Stimulated activated CD4-positive, alpha-beta T cell treated with anti-CD3 and anti-CD28 coated beads, Interleukin-12 subunit alpha, Interleukin-12 subunit beta, amount 100 ng/mL, for 48 hours (primary cell): Measurements from ENCODE around the gene SLC13A4.
"Not testable (repeated sequence)": the region's sequence is repeated elsewhere in the genome, so short reads cannot be mapped to it uniquely, and the experiment has no call there.

Source experiments
- DNase-seq, 3 donors: peaks; one replicate each; pipeline ENCODE4 v3.0.0-alpha.2; 2020; ENCODE audit warnings: low read depth in 2 of 3, low spot score in 1 of 3

Gene SLC13A4

DNA sequence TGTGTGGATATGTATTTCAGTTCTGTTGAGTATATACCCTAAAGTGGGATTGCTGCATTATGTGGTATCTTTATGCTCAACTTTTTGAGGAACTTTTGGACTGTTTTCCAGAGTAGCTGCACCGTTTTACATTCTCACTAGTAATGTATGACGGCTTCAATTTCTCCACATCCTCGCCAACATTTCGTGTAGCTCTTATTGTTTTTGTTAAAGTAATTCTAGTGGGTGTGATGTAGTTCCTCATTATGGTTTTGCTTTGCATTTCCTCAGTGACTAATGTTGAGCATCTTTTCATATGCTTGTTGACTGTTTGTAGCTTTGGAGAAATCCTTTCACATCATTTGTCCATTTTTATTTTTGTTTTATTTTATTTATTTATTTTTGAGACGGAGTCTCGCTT, 61.1 kb downstream of the SLC13A4 start:
- DNase-seq = no peak

DNA sequence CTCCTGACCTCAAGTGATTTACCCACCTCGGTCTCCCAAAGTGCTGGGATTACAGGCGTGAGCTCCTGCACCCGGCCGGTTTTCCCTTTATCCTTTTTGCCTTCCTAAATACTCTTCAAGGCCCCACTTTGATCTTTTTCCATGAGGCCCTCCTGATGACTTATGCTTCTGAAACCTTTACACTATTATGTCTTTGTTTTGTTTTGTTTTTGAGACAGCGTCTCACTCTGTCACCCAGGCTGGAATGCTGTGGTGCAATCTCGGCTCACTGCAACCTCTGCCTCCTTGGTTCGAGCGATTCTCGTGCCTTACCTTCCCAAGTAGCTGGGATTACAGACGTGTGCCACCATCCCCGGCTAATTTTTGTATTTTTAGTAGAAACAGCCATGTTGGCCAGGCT, 61.8 kb downstream of the SLC13A4 start:
- no peak for DNase-seq

DNA sequence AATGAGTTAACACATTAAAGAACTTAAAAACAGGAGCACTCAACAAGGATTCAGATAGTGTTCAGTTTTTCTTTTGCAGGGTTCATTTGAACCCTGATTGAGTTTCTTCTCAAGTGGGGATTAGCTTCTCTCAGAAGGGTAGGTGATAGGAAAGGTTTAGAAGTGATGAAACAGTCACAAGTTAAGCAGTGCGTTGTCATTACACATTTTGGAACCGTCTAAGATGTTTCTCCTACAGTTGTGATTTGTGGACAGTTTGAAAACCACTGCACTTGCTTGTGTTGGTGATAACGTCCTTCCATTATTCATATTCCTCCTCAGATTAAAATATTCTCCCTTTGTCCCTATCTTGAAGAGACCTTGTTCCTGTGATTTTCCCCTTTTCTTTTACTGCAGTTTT, 62.9 kb downstream of the SLC13A4 start:
- DNase-seq = no peak

DNA sequence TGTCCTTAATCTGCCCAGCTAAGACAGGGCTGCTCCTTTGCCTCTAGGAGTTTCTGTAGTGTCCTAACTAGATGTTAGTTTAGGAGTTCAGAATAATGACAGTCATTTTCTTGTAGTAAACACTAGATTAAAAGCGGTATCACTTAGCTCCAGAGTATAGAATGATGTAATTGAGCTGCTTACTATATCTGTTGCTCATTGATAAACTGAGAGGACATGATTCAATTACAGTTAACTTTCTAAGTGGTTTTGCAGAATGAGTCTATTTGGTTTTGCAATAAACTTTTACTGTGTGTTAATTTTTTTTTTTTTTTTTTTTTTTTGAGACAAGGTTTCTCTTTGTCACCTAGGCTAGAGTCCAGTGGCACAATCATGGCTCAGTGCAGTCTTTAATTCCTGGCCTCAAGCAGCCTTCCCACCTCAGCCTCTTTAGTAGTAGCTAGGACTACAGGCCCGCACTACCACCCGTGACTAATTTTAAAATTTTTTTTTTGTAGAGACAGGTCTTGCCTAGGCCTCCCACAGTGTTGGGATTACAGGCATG, 63.9 kb downstream of the SLC13A4 start:
- DNase-seq = no peak

DNA sequence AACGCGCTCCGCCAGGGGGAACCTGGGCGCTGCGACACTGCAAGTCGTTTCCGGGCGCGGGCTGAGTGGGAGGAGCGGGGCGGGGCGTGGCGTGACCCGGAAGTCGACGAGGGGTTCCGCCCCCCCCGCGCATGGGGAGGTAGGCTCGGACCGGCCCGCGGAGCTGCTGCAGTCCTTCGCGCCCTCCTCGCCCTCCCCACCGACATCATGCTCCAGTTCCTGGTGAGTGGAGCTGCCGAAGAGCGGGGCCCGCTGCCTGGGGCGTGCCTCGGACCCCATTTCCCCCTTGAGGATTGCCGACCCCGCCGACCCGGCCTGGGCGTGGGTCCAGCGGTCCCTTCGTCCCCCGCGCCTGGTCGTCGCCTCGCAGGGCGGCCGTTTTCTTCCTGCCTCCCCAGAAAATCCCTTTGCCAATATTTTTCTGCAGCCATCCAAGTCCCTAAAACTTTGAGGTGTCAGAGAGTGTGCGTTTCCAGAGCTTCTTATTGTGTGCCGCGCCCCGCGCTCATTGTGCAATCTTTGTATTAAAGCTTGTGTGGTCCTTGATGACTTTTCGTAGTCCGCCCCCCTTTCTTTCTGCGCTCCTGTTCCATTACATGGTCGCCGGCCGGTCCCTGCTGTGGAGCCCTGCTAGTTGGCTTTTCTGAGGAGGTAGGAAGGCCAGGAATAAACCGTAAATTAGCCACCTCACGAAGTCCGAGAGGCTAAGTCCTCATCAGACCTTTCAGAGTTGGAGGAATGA, 65.4 kb downstream of the SLC13A4 start, which contains the start of gene STMP1:
Gene STMP1, plus strand, starts transcription at position 142 of the 742 bp plus-strand sequence.
- peak; percentile 93 to 97 (median 95) for DNase-seq

DNA sequence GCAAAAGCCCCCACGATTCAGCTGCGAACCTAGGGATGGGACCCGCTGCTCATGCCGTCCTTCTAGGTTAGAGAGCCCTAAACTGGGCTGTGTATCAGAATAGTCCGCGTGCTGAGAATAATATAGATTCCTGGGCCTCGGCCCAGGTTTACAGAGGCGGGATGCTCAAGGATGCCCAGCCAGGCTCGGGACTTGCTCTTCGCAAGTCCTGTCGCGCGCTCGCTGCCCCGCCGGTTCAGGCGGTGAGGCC, 65.9 kb downstream of the SLC13A4 start:
- DNase-seq = no peak

DNA sequence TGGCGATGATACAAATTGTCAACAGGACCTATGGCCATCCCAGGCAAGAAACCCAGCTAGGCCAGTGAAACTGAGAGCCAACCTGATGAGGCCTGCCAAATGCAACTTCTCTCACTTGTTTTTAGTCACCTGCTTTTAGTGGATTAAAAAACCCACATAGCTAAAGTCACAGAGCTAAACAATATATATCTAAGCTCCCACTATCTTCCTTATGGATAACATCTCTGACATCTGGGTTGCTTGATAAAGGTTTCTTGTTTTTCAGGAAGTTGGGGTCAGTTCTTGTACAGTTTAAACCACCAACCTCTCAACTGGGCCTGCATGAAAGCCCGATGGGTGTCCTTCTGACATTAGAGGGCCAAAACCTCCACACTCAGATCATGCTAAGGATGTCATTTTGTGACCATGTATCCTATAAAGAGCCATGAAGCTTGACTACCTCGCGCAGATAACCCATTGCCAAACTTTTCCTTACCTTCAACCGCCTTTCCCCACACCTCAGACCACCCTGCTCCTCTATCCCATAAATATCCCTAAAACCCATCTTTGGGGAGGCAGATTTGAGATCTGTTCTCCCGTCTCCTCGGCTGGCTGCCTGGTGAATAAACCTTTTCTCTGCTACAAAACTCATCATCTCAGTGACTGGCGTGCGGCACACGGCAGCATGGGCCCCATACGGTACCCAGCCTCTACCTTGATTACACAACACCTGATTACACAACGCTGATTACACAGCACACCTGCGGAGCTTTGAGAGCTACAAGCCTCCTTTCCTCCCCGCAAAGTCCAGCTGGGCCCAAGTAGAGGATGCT, 66.5 kb downstream of the SLC13A4 start:
- DNase-seq = no peak

DNA sequence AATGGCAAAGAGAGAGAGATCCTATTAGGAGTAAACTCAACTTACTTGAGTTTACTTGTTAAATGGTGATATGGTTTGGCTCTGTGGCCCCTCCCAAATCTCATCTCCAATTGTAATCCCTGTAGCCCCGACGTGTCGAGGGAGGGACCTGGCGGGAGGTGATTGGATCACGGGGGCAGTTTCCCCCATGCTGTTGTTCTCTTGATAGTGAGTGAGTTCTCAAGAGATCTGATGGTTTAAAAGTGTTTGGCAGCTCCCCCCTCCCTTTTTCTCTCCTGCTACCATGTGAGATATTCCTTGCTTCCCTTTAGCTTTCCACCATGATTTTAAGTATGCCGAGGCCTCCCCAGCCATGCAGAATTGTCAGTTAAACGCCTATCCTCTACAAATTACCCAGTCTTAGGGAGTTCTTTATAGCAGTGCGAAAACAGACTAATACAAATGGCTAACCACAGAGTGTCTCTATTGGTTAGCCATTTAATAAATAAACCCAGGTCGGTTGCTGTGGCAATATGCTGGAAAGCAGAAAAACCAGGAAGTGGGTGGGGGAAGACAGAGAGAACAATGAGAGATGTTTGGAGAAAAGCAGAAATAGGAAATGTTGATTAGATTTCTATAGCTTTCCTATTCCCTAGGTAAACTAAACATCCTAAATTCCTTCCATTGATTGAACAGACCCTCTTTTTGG, 68.7 kb downstream of the SLC13A4 start:
- DNase-seq = no peak

DNA sequence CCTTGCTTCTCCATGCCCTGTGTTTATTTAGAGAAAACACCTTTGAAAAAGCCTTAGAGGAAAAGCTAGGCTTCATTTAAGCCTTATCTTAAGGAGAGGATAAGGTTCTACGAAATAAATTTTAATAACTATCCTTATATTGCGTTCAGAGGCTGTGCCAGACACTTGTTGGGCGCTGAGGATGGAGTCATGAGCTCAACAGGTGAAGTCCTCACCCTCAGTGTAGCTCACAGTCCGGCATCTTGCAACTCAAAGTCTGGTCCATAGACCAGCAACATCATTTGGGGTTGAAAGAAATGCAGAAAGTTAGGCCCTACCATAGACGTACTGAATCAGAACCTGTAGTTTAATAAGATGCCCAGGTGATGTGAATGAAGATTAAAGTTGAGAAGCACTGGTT, 69.4 kb downstream of the SLC13A4 start:
- no peak for DNase-seq

DNA sequence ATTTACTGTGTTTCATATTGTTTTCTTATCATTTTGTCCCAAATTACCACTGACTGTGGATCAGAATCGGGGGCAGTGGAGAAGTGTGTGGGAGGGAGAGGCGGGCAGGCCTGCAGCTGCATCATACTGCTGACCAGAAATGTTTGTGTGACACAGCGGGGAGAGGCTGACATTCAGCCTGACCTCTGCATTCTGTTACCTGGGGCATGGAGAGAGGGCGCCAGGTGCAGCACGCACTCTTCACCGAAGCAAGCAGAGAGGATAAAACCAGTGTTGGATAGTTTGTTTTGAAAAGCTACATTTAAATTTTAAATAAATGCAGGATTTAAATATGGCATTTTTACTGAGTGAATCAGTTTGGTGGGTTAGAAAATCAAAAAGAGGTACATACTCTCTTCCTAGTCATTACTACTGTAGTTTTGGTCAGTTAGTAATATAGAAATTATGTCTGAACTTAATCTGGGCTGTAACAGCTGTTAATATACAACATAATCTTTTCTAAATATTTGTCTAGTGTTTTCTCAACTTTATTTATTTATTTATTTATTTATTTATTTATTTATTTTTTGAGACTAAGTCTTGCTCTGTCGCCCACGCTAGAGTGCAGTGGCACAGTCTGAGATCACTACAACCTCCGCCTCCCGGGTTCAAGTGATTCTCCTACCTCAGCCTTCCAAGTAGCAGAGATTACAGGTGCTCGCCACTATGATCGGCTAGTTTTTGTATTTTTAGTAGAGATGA, 74.5 kb downstream of the SLC13A4 start:
- no peak for DNase-seq

DNA sequence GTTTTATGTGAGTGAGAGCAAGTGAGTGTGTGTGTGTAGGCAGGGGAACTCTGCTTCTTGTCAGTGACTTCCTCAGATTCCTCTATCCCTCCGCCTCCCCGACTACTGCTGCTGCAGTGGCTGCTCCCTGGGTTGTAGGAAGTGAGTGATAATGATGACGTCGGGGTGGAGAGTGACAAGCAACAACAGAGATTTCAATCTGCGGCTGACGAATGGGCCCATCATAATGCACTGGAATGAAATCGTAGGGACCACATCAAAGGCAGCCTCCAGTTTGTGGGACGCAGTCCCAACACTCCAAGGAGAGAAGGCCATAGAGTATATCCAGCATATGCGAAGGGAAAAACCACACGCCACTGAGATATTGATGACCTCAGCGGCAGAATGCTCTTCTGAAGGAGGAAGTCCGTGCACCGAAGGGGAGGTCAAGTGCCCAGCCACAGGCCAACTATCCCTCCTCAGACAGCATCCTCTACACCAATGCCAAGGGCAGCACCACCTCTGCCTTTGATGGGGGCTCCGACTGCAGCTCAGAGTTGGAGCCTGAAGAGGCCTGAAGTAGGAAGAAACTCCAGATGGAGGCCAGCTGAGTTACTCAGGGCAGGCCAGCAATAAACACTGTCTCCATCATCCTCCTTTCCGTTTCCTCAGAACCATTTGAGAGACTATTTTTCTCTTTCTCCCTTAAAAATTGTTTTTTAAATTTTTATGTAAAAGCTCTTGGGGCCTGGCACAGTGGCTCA, 77.0 kb downstream of the SLC13A4 start:
- no peak for DNase-seq

DNA sequence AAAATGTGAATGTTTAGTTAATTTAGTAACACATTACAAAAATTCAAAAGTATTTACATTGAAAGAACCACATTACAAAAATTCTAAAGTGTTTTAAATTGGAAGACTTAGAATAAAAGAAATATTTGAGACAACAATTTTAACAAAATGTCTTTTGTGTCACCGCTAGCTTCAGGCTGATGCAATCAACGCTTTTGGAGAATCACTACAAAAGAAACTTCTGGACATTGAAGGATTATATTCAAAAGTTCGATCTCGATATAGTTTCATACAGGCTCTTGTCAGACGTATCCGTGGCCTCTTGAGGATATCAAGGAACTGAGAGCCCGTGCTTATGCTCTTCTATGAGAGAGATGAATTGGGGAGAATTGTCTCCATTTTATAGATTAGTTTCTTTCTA, 79.8 kb downstream of the SLC13A4 start:
- DNase-seq = no peak

DNA sequence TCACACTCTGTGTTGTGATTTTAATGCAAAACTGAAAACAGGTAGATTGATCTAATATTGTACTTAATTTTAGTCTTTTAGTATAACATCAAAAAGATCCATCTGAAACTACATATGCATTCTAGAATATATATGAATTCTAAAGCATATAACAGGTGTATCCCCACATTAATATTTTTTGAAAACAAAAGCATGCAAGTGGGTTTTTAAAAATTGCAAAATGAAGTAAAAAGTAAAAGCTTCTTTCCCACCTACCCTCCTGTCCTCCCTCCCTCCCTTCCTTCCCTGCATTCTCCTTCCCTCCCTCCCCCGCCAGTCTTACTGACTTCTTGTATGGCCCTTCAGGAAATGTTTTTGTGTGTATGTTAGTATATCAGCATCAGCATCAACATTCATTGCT, 80.2 kb downstream of the SLC13A4 start:
- DNase-seq = no peak

DNA sequence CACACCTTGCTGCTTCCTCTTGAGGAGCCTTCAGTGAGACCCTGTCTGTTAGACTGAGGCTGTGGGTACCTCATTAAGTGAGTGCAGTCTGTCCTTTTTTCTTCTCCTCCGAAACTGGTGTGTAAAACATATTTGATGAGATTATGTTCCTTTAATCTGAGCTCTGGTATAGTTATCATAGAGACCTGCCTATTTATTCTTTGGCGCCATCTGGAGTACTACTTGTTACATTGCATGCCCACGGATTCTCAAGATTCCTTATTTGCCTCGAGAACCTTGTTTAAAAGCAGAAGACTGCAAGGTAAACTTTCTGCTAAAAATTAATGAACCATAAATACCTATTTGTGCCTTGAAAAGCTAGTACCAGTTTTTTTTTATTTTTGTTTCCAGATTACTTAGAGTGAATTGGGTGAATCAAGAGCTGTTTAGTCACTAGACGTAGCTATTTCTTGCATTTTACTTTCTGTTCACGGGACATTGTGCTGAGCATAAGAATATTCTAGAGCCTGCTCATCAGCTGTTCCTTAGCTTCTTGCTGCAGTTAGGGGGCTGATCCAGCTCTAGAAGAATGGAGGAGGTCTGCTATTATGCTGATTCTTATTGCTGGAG, 82.6 kb downstream of the SLC13A4 start:
- no peak for DNase-seq

DNA sequence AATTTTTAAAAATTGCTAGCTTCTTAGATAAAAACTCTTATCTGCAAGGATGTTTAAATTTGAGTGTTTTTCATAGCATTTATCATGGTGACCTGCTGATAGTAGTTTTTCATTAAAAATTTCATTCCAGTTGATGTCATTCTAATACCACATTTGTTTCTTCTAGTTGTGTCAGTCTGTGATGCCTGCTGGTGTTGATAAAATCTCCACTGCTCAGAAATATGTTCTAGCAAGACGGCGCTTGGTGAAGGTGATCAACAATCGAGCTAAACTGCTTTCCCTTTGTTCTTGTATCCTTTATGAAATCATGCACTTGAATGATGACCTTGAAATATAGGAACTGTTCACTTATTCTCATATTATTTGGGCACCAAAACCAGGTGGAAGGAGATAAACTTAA, 83.3 kb downstream of the SLC13A4 start:
- no peak for DNase-seq

DNA sequence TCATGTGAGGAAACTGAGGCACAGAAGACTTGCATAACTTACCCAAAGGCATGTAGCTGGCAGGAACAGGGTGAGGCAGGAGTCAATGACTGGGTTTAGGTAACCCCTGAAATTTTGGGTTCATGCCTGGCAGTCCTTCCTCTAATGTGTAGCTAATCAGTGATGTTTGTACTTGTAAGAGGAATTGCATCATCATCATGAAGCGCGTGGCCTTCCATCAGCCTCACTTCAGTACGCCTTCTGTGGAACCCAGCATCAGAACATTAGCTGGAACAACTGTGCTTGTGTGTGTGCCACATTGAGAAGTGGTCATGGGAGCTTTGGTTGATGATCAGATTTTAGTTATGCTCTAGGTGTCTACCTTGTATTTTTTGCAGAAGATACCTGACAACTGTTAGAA, 83.8 kb downstream of the SLC13A4 start:
- no peak for DNase-seq

DNA sequence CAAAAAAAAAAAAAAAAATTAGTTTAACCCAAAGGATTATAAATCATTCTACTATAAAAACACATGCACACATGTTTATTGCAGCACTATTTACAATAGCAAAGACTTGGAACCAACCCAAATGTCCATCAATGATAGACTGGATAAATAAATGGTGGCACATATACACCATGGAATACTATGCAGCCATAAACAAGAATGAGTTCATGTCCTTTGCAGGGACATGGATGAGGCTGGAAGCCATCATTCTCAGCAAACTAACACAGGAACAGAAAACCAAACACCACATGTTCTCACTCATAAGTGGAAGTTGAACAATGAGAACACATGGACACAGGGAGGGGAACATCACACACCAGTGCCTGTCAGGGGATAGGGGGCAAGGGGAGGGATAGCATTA, 88.3 kb downstream of the SLC13A4 start:
- not testable (repeated sequence) for DNase-seq

DNA sequence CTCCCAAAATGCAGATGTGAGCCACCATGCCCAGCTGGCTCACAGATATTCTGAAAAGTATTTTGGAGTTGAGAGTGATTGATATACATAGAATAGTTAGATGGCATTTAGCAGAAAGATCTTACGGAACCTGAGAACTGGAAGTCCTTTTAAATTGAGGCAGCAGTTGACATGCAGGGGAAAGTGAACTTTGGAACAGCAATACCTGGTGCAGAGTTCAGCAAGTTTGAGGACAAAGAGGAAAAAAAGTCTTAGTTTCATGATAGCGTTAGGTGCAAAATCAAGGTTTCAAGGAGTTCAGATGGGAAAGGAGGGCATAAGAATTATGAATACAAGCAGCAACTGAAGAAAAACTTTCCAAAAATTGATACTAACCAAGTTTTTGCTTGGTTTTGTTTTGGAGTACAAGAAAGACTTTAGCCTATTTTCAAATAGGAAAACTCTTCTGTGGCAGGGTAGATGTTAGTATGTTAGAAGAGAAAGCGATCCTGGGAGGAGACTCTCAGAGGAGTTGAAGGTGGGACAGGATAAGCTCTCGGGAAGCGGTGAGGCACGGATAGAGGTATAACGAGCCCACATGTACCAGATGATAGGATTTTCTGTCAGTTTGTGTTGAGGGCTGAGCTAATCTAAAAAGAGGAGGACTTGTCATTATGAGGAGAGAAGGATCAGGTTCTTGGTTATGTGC, 93.7 kb downstream of the SLC13A4 start:
- DNase-seq = no peak
